GM19438 (cell line): ENCODE data around the gene PDIK1L.

Experiments
- ATAC-seq: cut with Tn5 transposase; IDR thresholded peaks from one replicate; pipeline ENCODE4 v1.9.1; 2021; ENCODE audit warnings: low read depth; ENCODE audit not compliant: unreplicated experiment

PDIK1L gene

GRCh38 chr1:26169198-26169554 is 57.6 kb downstream of the PDIK1L start:
- no peak for ATAC-seq

GRCh38 chr1:26169669-26170471 is 58.2 kb downstream of the PDIK1L start, which contains the start of gene ZNF593:
Gene ZNF593, plus strand, starts transcription at chr1:26169908. Its CDS starts 76 bp downstream, at chr1:26169984.
- ATAC-seq, result peak; percentile 95

DNA sequence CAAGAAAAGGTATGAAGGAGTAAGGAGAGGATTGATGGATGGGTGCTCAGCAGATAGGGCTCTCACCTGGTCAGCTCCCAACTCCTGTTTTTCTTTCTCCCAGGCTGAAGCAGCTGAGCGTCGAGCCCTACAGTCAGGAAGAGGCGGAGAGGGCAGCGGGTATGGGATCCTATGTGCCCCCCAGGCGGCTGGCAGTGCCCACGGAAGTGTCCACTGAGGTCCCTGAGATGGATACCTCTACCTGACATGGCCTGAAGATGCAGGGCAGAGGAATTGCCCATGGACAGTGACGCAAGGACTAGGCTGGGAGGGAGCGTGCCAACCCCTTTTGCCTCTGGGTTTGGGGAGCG is 58.8 kb downstream of the PDIK1L start:
- ATAC-seq, result no peak

- ATAC-seq, result no peak
Observed at GRCh38 chr1:26171084-26172072, 59.8 kb downstream of the PDIK1L start, which contains the start of gene ZNF593OS. Gene ZNF593OS, minus strand, starts transcription at chr1:26171832. Its CDS starts 171 bp downstream, at chr1:26171661.
